T-helper 22 cell (primary cell): ENCODE measurements around the gene FAM120B.

ENCODE experiments used
- DNase-seq: peaks from one replicate; pipeline ENCODE4 v3.0.0-alpha.2; 2020; ENCODE audit warnings: low read depth

FAM120B gene

DNA sequence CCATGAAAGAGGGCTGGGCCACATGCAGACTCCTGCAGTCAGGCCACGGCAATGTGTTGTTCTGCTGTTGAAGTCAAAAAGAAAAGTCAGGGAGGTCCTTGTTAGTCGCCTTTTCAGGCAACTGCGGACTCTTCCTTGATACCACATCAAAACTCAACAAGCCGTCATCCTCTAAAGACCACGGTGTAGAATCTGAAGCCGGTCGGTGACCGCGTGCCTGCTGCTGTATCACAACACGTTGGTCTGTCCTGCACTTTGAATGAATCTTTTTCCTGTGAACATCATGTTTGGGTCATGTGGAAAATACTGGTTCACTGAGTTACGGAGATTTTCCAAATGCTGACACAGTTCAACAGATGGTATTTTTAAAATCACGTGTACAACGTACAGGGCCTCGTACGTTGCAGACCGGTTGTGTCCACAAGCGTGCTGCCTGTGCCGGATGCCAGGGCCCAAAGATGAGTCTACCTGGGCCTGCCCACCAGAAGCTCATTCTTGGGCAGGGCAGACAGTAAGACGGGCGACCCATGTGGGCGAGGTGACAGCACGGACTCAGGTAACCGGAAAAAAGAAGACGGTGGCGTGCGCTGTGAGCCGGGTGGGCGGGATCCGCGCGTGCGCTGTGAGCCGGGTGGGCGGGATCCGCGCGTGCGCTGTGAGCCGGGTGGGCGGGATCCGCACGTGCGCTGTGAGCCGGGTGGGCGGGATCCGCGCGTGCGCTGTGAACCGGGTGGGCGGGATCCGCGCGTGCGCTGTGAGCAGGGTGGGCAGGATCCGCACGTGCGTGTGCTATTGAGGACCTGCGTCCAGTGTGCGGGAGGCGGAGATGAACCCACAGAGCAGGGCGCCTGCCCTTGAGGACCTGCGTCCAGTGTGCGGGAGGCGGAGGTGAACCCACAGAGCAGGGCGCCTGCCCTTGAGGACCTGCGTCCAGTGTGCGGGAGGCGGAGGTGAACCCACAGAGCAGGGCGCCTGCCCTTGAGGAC is 114.5 kb downstream of the FAM120B start:
- DNase-seq, result no peak

- no peak for DNase-seq
Observed at GRCh38 chr6:170421921-170422320, 115.4 kb downstream of the FAM120B start.

GRCh38 chr6:170423030-170423429 is 116.5 kb downstream of the FAM120B start:
- no peak for DNase-seq

DNA sequence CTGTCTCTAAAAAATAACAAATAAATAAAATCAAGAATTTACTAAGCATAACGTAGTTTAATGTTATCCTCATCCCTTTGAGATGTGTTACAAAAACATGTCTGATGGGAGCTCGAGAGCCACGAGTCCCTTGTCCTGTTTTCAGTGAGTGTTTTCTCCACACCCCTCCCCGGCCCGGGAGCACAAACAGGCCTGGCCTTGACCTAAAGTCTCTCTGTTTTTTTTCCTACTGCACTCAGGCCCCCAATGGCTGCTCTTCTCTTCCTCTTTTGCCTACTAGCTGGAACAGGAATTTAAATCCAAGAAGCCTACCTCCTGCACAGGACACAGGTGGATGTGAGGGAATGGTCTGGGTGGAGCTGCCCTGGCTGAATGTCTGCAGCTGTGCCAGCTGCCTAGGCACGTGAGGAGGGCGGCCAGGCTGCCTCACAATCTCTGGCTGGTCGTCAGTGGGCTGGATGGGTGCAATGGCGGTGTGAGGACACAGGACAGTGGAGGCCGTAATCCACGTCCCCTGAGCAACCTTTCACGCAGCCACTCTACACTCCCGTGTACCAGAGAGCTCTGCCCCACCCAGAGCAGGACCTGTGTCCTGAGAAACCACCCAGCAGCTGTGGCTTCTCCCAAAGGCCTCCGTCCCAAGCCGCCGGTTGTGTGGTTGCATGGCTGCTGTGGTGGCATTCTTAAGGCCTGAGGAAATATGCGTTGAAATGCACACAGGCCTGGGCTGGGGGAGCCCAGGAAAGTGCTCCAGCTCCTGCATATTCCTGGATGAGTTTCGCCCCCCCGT is 117.5 kb downstream of the FAM120B start:
- DNase-seq, result no peak

DNA sequence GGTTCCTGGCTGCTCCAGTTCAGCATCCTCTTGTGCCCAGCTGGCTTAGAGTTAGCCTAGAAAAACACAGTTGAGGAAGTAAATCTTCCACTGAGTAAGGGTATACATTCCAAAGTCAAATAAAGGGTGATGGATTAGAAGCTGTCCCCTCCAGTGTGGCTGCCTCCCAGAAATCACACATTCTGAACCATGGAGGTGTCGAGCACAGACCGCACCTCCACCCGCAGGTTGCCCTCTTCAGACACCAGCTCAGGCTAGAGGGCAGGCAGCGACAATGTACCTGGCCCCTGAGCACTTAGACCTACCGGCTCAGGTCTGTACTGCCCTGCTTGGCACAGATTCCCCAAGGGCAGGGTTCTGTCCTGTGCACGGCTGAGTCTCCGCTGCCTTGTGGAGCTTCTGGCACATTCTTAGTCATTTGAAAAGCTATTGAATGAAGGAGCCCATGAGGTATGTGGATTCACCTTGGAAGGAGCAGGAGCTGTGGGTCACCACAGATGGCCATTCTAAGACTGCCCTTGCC is 118.1 kb downstream of the FAM120B start:
- DNase-seq, result no peak

- no peak for DNase-seq
Observed at GRCh38 chr6:170429450-170429849, 122.9 kb downstream of the FAM120B start.

GRCh38 chr6:170433163-170434116 is 126.9 kb downstream of the FAM120B start:
- no peak for DNase-seq

GRCh38 chr6:170434117-170434820 is 127.7 kb downstream of the FAM120B start:
- DNase-seq, result no peak

DNA sequence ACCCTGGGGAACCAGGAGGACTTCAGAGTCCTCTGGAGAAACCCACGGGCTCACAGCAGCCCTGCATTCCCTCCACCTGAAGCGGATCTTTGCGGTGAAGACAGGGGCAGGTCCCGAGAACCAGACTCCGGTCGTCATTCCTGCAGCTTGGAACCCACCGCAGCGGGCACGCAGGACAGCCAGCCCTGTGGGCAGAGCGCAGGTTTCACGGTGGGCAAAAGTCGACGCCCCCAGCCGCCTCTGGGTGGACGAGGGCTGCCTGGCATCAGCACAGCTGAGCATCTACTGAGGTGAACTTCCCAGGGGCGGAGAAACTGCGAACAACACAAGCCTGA is 128.2 kb downstream of the FAM120B start:
- DNase-seq, result no peak

DNA sequence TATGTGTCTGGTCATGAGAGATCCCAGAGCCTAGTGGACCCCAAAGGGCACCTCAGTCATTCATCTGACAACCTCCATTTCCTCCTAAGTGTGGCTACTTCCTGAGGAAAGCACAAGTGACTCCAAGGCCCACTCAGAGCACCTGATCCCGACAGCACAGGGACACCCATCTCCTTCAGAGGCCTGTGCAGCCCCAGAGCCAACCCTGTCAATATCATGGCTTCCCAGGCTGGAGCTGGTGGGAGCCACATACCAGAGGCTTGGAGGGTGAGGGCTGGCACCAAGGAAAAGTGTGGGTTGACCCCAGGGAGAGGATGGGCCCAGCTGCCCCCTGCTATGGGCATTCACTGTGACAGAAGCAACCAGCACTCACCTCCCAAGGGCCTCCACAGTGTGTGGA is 129.2 kb downstream of the FAM120B start:
- no peak for DNase-seq

- DNase-seq, result no peak
Observed at GRCh38 chr6:170436209-170436809, 129.8 kb downstream of the FAM120B start.

- DNase-seq, result no peak
Observed at GRCh38 chr6:170437719-170438401, 131.3 kb downstream of the FAM120B start.

DNA sequence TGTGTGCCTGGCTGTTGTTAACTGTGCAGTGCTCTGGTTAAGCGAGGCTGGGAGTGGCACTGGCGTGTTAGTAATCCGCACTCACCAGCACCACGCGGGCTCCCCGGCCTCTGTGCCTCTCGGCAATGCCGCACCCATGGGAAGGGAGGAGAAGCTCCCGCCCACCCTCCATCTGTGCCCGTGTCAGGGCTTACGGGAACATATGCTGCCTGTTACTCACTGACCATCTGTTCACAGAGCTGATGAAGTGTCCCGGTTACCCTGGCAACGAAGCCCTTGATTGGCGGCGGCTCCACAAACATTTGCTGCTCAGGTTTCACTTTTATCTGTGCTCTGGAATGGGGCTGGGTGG is 131.8 kb downstream of the FAM120B start:
- no peak for DNase-seq

DNA sequence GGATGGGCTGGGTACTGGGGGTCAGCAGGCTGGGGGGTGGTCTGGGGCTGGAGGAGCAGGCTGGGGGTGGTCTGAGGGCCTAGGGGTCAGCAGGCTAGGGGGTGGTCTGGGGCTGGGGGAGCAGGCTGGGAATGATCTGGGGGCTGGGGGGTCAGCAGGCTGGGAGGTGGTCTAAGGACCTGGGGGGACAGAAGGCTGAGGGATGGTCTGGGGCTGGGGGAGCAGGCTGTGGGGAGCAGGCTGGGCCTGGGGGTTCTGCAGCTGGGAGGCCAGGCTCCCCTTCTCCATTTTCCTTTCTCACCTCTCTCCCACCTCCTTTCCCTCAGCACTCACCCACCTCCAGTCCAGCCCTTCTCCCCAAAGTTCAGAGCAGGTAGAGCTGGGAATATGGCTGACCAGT is 132.3 kb downstream of the FAM120B start:
- no peak for DNase-seq

- no peak for DNase-seq
Observed at GRCh38 chr6:170439366-170440361, 133.1 kb downstream of the FAM120B start.

- no peak for DNase-seq
Observed at GRCh38 chr6:170440437-170440836, 133.9 kb downstream of the FAM120B start.

GRCh38 chr6:170441316-170441715 is 134.8 kb downstream of the FAM120B start:
- no peak for DNase-seq

- DNase-seq, result no peak
Observed at GRCh38 chr6:170442596-170442995, 136.0 kb downstream of the FAM120B start.

GRCh38 chr6:170443151-170443662 is 136.6 kb downstream of the FAM120B start:
- no peak for DNase-seq
